WTC11 (cell line): ENCODE data around the gene SH3PXD2A. TPM values are rescaled to one million over a fixed set of nuclear protein-coding genes. Genes with fewer than 3 reads are reported as not detected.

Experiments
- ATAC-seq: fragments of 200-7000 bp; cut with Tn5 transposase; 2 replicates; pipeline ENCODE4 v1.10.0; 2021; ENCODE audit warnings: mild to moderate bottlenecking, moderate library complexity
- CTCF ChIA-PET: fragments of 300-600 bp; sonication (Branson Sonifier 250); formaldehyde crosslinking; loops from one replicate; lab custom pipeline; 2021; ENCODE audit warnings: antibody characterized with exemption; lab: Charles Lee
- POLR2A ChIA-PET: fragments of 350-600 bp; sonication (Branson Sonifier 250); formaldehyde crosslinking; loops from one replicate; lab custom pipeline; 2021; ENCODE audit warnings: antibody characterized with exemption; lab: Charles Lee
- DNase-seq: peaks from one replicate; pipeline ENCODE4 v3.0.0; 2021; ENCODE audit warnings: low spot score
- H3K27ac Mint-ChIP-seq: 2 replicates; pipeline ENCODE4 v1.8.0; 2021; ENCODE audit warnings: mixed read lengths
- H3K27me3 Mint-ChIP-seq: 2 replicates; pipeline ENCODE4 v1.8.0; 2021; ENCODE audit warnings: low read depth, mild to moderate bottlenecking, moderate library complexity, mixed read lengths
- H3K36me3 Mint-ChIP-seq: 2 replicates; pipeline ENCODE4 v1.8.0; 2021; ENCODE audit warnings: mixed read lengths
- H3K4me1 Mint-ChIP-seq: 2 replicates; pipeline ENCODE4 v1.8.0; 2022; ENCODE audit warnings: mixed read lengths
- H3K4me3 Mint-ChIP-seq: 2 replicates; pipeline ENCODE4 v1.8.0; 2021; ENCODE audit warnings: mild to moderate bottlenecking, moderate library complexity, mixed read lengths
- H3K9me3 Mint-ChIP-seq: 2 replicates; pipeline ENCODE4 v1.8.0; 2021; ENCODE audit warnings: mixed read lengths
- ATF2 ChIP-seq: sonication (generic); formaldehyde crosslinking; IDR thresholded peaks from 2 replicates; pipeline ENCODE4 v1.8.1; 2022; ENCODE audit warnings: low read depth, missing genetic modification reagents, borderline replicate concordance
- CTCF ChIP-seq: fragments of 200-600 bp; IDR thresholded peaks from 2 replicates; pipeline ENCODE4 v1.8.0; 2022; ENCODE audit warnings: antibody characterized with exemption
- FOXP1 ChIP-seq: sonication (generic); formaldehyde crosslinking; IDR thresholded peaks from 2 replicates; pipeline ENCODE4 v1.8.0; 2022; ENCODE audit warnings: missing genetic modification reagents, mild to moderate bottlenecking, moderate library complexity, borderline replicate concordance
- GABPB1 ChIP-seq: sonication (generic); formaldehyde crosslinking; IDR thresholded peaks from 2 replicates; pipeline ENCODE4 v1.8.1; 2023; ENCODE audit warnings: mild to moderate bottlenecking, missing genetic modification reagents
- JUN ChIP-seq: sonication (generic); formaldehyde crosslinking; IDR thresholded peaks from 2 replicates; pipeline ENCODE4 v1.8.0; 2023; ENCODE audit warnings: mild to moderate bottlenecking, missing genetic modification reagents
- MXD4 ChIP-seq: fragments of 250-450 bp; sonication (Bioruptor Pico); IDR thresholded peaks from 2 replicates; pipeline ENCODE4 v1.8.0; 2021; ENCODE audit warnings: mild to moderate bottlenecking, moderate library complexity, borderline replicate concordance
- NR1H2 ChIP-seq: sonication (generic); formaldehyde crosslinking; IDR thresholded peaks from 2 replicates; pipeline ENCODE4 v1.9.0; 2021; ENCODE audit warnings: mild to moderate bottlenecking, moderate library complexity, missing genetic modification reagents
- NR3C1 ChIP-seq: sonication (generic); formaldehyde crosslinking; conservative IDR thresholded peaks from 2 replicates; pipeline ENCODE4 v1.8.1; 2023; ENCODE audit warnings: low read depth, mild to moderate bottlenecking, missing genetic modification reagents
- PRRX2 ChIP-seq: fragments of 250-450 bp; sonication (Bioruptor Pico); IDR thresholded peaks from 2 replicates; pipeline ENCODE4 v1.8.0; 2021; ENCODE audit warnings: mild to moderate bottlenecking
- RORB ChIP-seq: fragments of 250-450 bp; sonication (Bioruptor Pico); IDR thresholded peaks from 2 replicates; pipeline ENCODE4 v1.9.0; 2021; ENCODE audit warnings: mild to moderate bottlenecking
- ZNF281 ChIP-seq: sonication (generic); formaldehyde crosslinking; IDR thresholded peaks from 2 replicates; pipeline ENCODE4 v1.8.0; 2023; ENCODE audit warnings: mild to moderate bottlenecking, missing genetic modification reagents
- ZNF396 ChIP-seq: fragments of 250-450 bp; sonication (Bioruptor Pico); IDR thresholded peaks from 2 replicates; pipeline ENCODE4 v1.8.0; 2021; ENCODE audit warnings: mild to moderate bottlenecking, moderate library complexity, borderline replicate concordance
- total RNA-seq: library from RNA; stranded (reverse); gene quantifications from 3 replicates; pipeline ENCODE4 v1.2.3, GENCODE V29; 2021
- TF ChIP-seq, protein P1 (sequence below): sonication (generic); formaldehyde crosslinking; IDR thresholded peaks from 2 replicates; pipeline ENCODE4 v1.8.1; 2023; ENCODE audit warnings: mild to moderate bottlenecking, missing genetic modification reagents
- TF ChIP-seq, protein P2 (sequence below): sonication (generic); formaldehyde crosslinking; IDR thresholded peaks from 2 replicates; pipeline ENCODE4 v1.8.0; 2022; ENCODE audit warnings: mild to moderate bottlenecking, missing genetic modification reagents
- TF ChIP-seq, protein P3 (sequence below): fragments of 250-450 bp; sonication (Bioruptor Pico); conservative IDR thresholded peaks from 2 replicates; pipeline ENCODE4 v1.9.0; 2021; ENCODE audit warnings: mild to moderate bottlenecking
- TF ChIP-seq, protein P4 (sequence below): fragments of 250-450 bp; sonication (Bioruptor Pico); IDR thresholded peaks from 2 replicates; pipeline ENCODE4 v1.9.0; 2021; ENCODE audit warnings: mild to moderate bottlenecking, borderline replicate concordance

SH3PXD2A gene
- total RNA-seq, 1 experiment from 2014 or later: 15.7 TPM

DNA sequence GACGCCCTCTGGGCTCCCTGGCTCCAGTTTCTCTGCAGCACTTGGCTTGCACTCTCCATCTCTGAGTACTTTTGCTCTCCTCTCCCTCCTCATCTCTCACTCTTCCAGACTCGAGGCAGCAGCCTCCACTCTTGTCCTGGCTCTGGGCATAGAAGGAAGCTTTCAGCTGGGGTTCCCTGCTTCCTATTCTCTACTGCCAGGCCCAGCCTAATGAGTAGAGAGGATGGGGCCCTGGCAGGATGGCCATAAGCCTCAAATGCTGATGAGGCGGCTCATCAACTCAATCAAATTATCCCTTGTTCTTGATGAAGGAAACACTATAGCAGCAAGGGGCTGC is 306.1 kb downstream of the SH3PXD2A start (continued):
- no peak for TF ChIP-seq PRRX2
- TF ChIP-seq ZNF281 (CRISPR knock-in tag): no peak
- TF ChIP-seq RORB: no peak
- TF ChIP-seq ATF2 (CRISPR knock-in tag): no peak
- TF ChIP-seq FOXP1 (CRISPR knock-in tag): no peak
- TF ChIP-seq, protein P1, sequence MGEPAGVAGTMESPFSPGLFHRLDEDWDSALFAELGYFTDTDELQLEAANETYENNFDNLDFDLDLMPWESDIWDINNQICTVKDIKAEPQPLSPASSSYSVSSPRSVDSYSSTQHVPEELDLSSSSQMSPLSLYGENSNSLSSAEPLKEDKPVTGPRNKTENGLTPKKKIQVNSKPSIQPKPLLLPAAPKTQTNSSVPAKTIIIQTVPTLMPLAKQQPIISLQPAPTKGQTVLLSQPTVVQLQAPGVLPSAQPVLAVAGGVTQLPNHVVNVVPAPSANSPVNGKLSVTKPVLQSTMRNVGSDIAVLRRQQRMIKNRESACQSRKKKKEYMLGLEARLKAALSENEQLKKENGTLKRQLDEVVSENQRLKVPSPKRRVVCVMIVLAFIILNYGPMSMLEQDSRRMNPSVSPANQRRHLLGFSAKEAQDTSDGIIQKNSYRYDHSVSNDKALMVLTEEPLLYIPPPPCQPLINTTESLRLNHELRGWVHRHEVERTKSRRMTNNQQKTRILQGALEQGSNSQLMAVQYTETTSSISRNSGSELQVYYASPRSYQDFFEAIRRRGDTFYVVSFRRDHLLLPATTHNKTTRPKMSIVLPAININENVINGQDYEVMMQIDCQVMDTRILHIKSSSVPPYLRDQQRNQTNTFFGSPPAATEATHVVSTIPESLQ (CRISPR knock-in tag): no peak
- no peak for TF ChIP-seq NR3C1 (CRISPR knock-in tag)
- TF ChIP-seq GABPB1 (CRISPR knock-in tag): no peak

- peaks cover 2% of the 10 kb centered on the region; the same call in 1 of the 2 replicates for H3K4me1 Mint-ChIP-seq
- ATAC-seq: no peak
- H3K36me3 Mint-ChIP-seq: no peaks in the 10 kb centered on the region
- H3K9me3 Mint-ChIP-seq: no peaks in the 10 kb centered on the region
- TF ChIP-seq JUN (CRISPR knock-in tag) (no peak), ZNF396 (CRISPR knock-in tag) (no peak), MXD4 (CRISPR knock-in tag) (no peak), CTCF (no peak), NR1H2 (CRISPR knock-in tag) (no peak)
- TF ChIP-seq, protein P2, sequence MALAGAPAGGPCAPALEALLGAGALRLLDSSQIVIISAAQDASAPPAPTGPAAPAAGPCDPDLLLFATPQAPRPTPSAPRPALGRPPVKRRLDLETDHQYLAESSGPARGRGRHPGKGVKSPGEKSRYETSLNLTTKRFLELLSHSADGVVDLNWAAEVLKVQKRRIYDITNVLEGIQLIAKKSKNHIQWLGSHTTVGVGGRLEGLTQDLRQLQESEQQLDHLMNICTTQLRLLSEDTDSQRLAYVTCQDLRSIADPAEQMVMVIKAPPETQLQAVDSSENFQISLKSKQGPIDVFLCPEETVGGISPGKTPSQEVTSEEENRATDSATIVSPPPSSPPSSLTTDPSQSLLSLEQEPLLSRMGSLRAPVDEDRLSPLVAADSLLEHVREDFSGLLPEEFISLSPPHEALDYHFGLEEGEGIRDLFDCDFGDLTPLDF (CRISPR knock-in tag): no peak
- TF ChIP-seq, protein P3, sequence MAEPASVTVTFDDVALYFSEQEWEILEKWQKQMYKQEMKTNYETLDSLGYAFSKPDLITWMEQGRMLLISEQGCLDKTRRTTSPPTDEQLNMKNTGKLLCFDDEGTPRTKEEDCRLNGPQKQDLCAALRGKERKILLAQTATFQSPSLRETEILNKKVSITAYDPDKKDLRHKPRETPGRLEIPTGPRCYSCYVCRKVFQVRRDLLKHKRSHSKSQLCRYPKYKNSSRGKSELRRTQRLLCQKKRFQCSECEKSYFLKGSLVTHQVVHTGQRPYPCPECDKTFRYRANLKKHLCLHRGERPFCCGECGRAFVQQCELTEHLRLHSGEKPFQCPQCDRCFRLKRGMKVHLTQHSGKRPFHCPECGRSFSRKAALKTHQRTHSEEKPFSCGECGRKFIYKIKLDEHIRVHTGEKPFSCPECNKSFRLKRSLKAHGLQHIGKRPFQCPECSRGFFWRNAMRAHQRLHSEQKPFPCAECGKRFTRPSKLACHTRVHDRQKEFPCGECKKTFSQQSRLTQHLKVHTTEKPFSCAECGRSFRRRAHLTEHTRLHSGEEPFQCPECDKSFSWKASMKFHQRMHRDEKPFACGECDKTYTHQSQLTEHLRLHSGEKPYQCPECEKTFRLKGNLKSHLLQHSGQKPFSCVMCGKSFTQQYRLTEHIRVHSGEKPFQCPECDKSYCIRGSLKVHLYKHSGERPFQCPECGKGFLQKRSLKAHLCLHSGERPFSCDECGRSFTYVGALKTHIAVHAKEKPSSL (CRISPR knock-in tag): no peak
- TF ChIP-seq, protein P4, sequence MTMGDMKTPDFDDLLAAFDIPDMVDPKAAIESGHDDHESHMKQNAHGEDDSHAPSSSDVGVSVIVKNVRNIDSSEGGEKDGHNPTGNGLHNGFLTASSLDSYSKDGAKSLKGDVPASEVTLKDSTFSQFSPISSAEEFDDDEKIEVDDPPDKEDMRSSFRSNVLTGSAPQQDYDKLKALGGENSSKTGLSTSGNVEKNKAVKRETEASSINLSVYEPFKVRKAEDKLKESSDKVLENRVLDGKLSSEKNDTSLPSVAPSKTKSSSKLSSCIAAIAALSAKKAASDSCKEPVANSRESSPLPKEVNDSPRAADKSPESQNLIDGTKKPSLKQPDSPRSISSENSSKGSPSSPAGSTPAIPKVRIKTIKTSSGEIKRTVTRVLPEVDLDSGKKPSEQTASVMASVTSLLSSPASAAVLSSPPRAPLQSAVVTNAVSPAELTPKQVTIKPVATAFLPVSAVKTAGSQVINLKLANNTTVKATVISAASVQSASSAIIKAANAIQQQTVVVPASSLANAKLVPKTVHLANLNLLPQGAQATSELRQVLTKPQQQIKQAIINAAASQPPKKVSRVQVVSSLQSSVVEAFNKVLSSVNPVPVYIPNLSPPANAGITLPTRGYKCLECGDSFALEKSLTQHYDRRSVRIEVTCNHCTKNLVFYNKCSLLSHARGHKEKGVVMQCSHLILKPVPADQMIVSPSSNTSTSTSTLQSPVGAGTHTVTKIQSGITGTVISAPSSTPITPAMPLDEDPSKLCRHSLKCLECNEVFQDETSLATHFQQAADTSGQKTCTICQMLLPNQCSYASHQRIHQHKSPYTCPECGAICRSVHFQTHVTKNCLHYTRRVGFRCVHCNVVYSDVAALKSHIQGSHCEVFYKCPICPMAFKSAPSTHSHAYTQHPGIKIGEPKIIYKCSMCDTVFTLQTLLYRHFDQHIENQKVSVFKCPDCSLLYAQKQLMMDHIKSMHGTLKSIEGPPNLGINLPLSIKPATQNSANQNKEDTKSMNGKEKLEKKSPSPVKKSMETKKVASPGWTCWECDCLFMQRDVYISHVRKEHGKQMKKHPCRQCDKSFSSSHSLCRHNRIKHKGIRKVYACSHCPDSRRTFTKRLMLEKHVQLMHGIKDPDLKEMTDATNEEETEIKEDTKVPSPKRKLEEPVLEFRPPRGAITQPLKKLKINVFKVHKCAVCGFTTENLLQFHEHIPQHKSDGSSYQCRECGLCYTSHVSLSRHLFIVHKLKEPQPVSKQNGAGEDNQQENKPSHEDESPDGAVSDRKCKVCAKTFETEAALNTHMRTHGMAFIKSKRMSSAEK (CRISPR knock-in tag): no peak
- TF ChIP-seq, all 79 proteins: peak for 0
- no peak overlapping the region for H3K4me3 Mint-ChIP-seq
- DNase-seq: peak; percentile 5
- POLR2A ChIA-PET: no interaction called here
- CTCF ChIA-PET: interaction anchor here (5.1 kb wide), 1 partner anchor 16 kb away, joined by 26 read pairs; no protein-coding TSS in a partner anchor
- H3K27ac Mint-ChIP-seq: no peak overlapping the region
- peaks cover 4% of the 10 kb centered on the region; the same call in 1 of the 2 replicates for H3K27me3 Mint-ChIP-seq
These were observed 306.6 kb downstream of the SH3PXD2A start for GRCh38 chr10:103548581-103549348.
